ENCODE results near the gene FREM3.
"Not testable (repeated sequence)": the region's sequence is repeated elsewhere in the genome, so short reads cannot be mapped to it uniquely, and the experiment has no call there.

DNA sequence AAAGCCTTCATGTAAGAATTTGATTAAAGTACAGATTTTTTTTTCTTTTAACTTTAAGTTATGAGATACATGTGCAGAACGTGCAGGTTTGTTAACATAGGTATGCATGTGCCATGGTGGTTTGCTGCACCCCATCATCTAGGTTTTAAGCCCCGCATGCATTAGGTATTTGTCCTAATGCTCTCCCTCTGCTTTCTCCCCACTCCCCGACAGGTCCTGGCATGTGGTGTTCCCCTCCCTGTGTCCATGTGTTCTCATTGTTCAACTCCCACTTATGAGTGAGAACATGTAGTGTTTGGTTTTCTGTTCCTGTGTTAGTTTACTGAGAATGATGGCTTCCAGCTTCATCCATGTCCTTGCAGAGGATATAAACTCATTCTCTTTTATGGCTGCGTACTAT lies 172.4 kb downstream of the FREM3 start:
- not testable (repeated sequence) for TF ChIP-seq CTCF, POLR2A (IDR thresholded peaks at IDR 0.05)

Data from uterus (tissue), 2 donors.